Neural progenitor cell (in vitro differentiated cells): ENCODE data around the gene SMIM41. TPM values are rescaled to one million over a fixed set of nuclear protein-coding genes. Genes with fewer than 3 reads are reported as not detected.

Experiments used
- DNase-seq: peaks from one replicate; pipeline ENCODE4 v3.0.0-alpha.2; 2016; ENCODE audit warnings: low spot score
- H2AFZ ChIP-seq: fragments of 200-600 bp; sonication (generic); replicated peaks from 2 replicates; pipeline ENCODE4 v1.6.1; 2016; ENCODE audit warnings: antibody characterized with exemption
- H3F3A ChIP-seq: fragments of 200-600 bp; sonication (generic); 2 replicates; pipeline ENCODE4 v1.6.1; 2016; ENCODE audit warnings: antibody characterized with exemption, low read depth
- H3K27ac ChIP-seq: fragments of 200-600 bp; sonication (generic); 2 replicates; pipeline ENCODE4 v1.5.1; 2016; ENCODE audit warnings: mild to moderate bottlenecking
- H3K27me3 ChIP-seq: fragments of 200-600 bp; sonication (generic); 2 replicates; pipeline ENCODE4 v1.6.1; 2016; ENCODE audit warnings: mild to moderate bottlenecking, moderate library complexity
- H3K36me3 ChIP-seq: fragments of 200-600 bp; sonication (generic); 2 replicates; pipeline ENCODE4 v1.5.1; 2016
- H3K4me1 ChIP-seq: fragments of 200-600 bp; sonication (generic); 2 replicates; pipeline ENCODE4 v1.6.1; 2016; ENCODE audit warnings: mixed run types
- H3K4me2 ChIP-seq: fragments of 200-600 bp; sonication (generic); 2 replicates; pipeline ENCODE4 v1.6.1; 2016
- H3K4me3 ChIP-seq: fragments of 200-600 bp; sonication (generic); 2 replicates; pipeline ENCODE4 v1.5.1; 2016
- H3K79me2 ChIP-seq: fragments of 200-600 bp; sonication (generic); 2 replicates; pipeline ENCODE4 v1.6.1; 2016; ENCODE audit warnings: low read depth
- H3K9ac ChIP-seq: fragments of 200-600 bp; sonication (generic); 2 replicates; pipeline ENCODE4 v1.6.1; 2016
- H3K9me3 ChIP-seq: fragments of 200-600 bp; sonication (generic); 2 replicates; pipeline ENCODE4 v1.5.1; 2016; ENCODE audit warnings: low read depth
- H4K20me1 ChIP-seq: fragments of 200-600 bp; sonication (generic); 2 replicates; pipeline ENCODE4 v1.6.1; 2016; ENCODE audit warnings: low read depth
- H3K27ac Mint-ChIP-seq: 3 replicates; pipeline ENCODE4 v1.8.0; 2021; ENCODE audit warnings: mixed read lengths
- H3K27me3 Mint-ChIP-seq: 2 replicates; pipeline ENCODE4 v1.8.0; 2022; ENCODE audit warnings: low read depth, mild to moderate bottlenecking, inconsistent platforms, moderate library complexity, mixed read lengths; ENCODE audit not compliant: insufficient read depth
- H3K36me3 Mint-ChIP-seq: 3 replicates; pipeline ENCODE4 v1.8.0; 2021; ENCODE audit warnings: mixed read lengths
- H3K4me1 Mint-ChIP-seq: 3 replicates; pipeline ENCODE4 v1.8.0; 2021; ENCODE audit warnings: mixed read lengths
- H3K4me3 Mint-ChIP-seq: 3 replicates; pipeline ENCODE4 v1.8.0; 2021; ENCODE audit warnings: mild to moderate bottlenecking, moderate library complexity, mixed read lengths
- H3K9me3 Mint-ChIP-seq: 3 replicates; pipeline ENCODE4 v1.8.0; 2020; ENCODE audit warnings: mixed read lengths
- CTCF ChIP-seq: fragments of 200-600 bp; sonication (generic); IDR thresholded peaks from 2 replicates; pipeline ENCODE4 v1.5.1; 2017; ENCODE audit warnings: antibody characterized with exemption, mild to moderate bottlenecking
- EZH2 ChIP-seq: fragments of 200-600 bp; sonication (generic); IDR thresholded peaks from 2 replicates; pipeline ENCODE4 v1.6.1; 2017; ENCODE audit warnings: antibody characterized with exemption, mild to moderate bottlenecking, moderate library complexity
- EZH2phosphoT487 ChIP-seq: fragments of 200-600 bp; sonication (generic); IDR thresholded peaks from 2 replicates; pipeline ENCODE4 v1.6.1; 2017; ENCODE audit warnings: antibody characterized with exemption
- total RNA-seq: library from RNA; depleted of rRNA; stranded (reverse); fragments of >200 nt; gene quantifications from 2 replicates; pipeline ENCODE4 v1.2.3, GENCODE V29; 2015; ENCODE audit warnings: low replicate concordance

Gene SMIM41
- total RNA-seq, 1 donor from 2014 or later = not detected

- peaks cover 2% of the 10 kb centered on the region for H3K27me3 Mint-ChIP-seq
- Histone ChIP-seq H3K4me1 (peaks cover 9% of the 10 kb centered on the region), H3K27ac (no peak overlapping the region)
These were observed 20.7 kb upstream of the SMIM41 start for GRCh38 chr12:52058631-52059361.

GRCh38 chr12:52059582-52060497, 19.7 kb upstream of the SMIM41 start:
- peaks cover 3% of the 10 kb centered on the region for H3K36me3 Mint-ChIP-seq
- Histone ChIP-seq H4K20me1 (no peaks in the 10 kb centered on the region), H3F3A (no peaks in the 10 kb centered on the region), H3K27me3 (no peaks in the 10 kb centered on the region), H3K79me2 (no peaks in the 10 kb centered on the region), H3K27ac (no peak overlapping the region), H3K36me3 (no peaks in the 10 kb centered on the region), H3K4me1 (peaks cover 9% of the 10 kb centered on the region), H3K9ac (no peak overlapping the region), H3K4me2 (no peak overlapping the region), H3K9me3 (no peaks in the 10 kb centered on the region), H2AFZ (no peak overlapping the region), H3K4me3 (no peak overlapping the region)
- H3K4me3 Mint-ChIP-seq = no peak overlapping the region
- peaks cover 7% of the 10 kb centered on the region for H3K4me1 Mint-ChIP-seq
- H3K27ac Mint-ChIP-seq = peak overlapping the region; percentile 54
- DNase-seq = no peak
- TF ChIP-seq EZH2phosphoT487 = no peak
- no peak for TF ChIP-seq CTCF
- TF ChIP-seq EZH2 = no peak
- H3K27me3 Mint-ChIP-seq = no peaks in the 10 kb centered on the region
- no peaks in the 10 kb centered on the region for H3K9me3 Mint-ChIP-seq

More at GRCh38 chr12:52058631-52059361, 20.7 kb upstream of the SMIM41 start:
- Histone ChIP-seq H2AFZ (no peak overlapping the region), H3K9ac (no peak overlapping the region), H3K9me3 (no peaks in the 10 kb centered on the region), H3K79me2 (no peaks in the 10 kb centered on the region), H3K4me3 (no peak overlapping the region), H4K20me1 (no peaks in the 10 kb centered on the region), H3K27me3 (no peaks in the 10 kb centered on the region), H3F3A (no peaks in the 10 kb centered on the region), H3K36me3 (no peaks in the 10 kb centered on the region), H3K4me2 (no peak overlapping the region)
- Mint-ChIP-seq H3K4me3 (no peak overlapping the region), H3K4me1 (peaks cover 3% of the 10 kb centered on the region), H3K36me3 (peaks cover 3% of the 10 kb centered on the region), H3K27ac (peak overlapping the region; percentile 60), H3K9me3 (no peaks in the 10 kb centered on the region)
- DNase-seq = no peak
- TF ChIP-seq CTCF (no peak), EZH2phosphoT487 (no peak), EZH2 (no peak)

GRCh38 chr12:52060498-52061177, 18.9 kb upstream of the SMIM41 start:
- no peak for TF ChIP-seq EZH2phosphoT487
- no peak for TF ChIP-seq CTCF
- TF ChIP-seq EZH2 = no peak
- peaks cover 3% of the 10 kb centered on the region for H3K36me3 Mint-ChIP-seq

More at GRCh38 chr12:52060498-52061177, 18.9 kb upstream of the SMIM41 start:
- H4K20me1 ChIP-seq = no peaks in the 10 kb centered on the region
- Mint-ChIP-seq H3K9me3 (no peaks in the 10 kb centered on the region), H3K4me1 (peaks cover 7% of the 10 kb centered on the region), H3K27me3 (no peaks in the 10 kb centered on the region), H3K27ac (no peak overlapping the region), H3K4me3 (no peak overlapping the region)
- no peak overlapping the region for H2AFZ ChIP-seq
- no peaks in the 10 kb centered on the region for H3K36me3 ChIP-seq
- no peak for DNase-seq
- no peak overlapping the region for H3K27ac ChIP-seq
- H3K9me3 ChIP-seq = no peaks in the 10 kb centered on the region
- H3K9ac ChIP-seq = no peak overlapping the region
- H3K4me2 ChIP-seq = no peak overlapping the region
- H3K4me3 ChIP-seq = no peak overlapping the region
- H3K79me2 ChIP-seq = no peaks in the 10 kb centered on the region
- H3K4me1 ChIP-seq = peaks cover 9% of the 10 kb centered on the region
- H3F3A ChIP-seq = no peaks in the 10 kb centered on the region
- H3K27me3 ChIP-seq = peaks cover 2% of the 10 kb centered on the region
